NT2/D1 (cell line): ENCODE measurements around the gene GLRX.

Source experiments
- SUZ12 ChIP-seq: IDR thresholded peaks from 2 replicates; pipeline ENCODE4 v1.6.1; 2011; ENCODE audit not compliant: insufficient read length, insufficient read depth; ENCODE audit errors: extremely low read depth
- YY1 ChIP-seq: IDR thresholded peaks from 2 replicates; pipeline ENCODE4 v1.6.1; 2011; ENCODE audit not compliant: insufficient read length, insufficient read depth
- ZNF274 ChIP-seq: IDR thresholded peaks from 2 replicates; pipeline ENCODE4 v1.6.1; 2011; ENCODE audit warnings: mild to moderate bottlenecking, low read depth, low read length

- no peak for TF ChIP-seq ZNF274
- TF ChIP-seq SUZ12: no peak
- TF ChIP-seq YY1: no peak
Observed at GRCh38 chr5:95836544-95836943, 14.0 kb upstream of the GLRX start.
